HG03565 (cell line): Measurements from ENCODE around the gene ULK4.

Source experiments
- ATAC-seq: cut with Tn5 transposase; IDR thresholded peaks from one replicate; pipeline ENCODE4 v1.9.1; 2021; ENCODE audit warnings: mild to moderate bottlenecking, moderate library complexity; ENCODE audit not compliant: unreplicated experiment

Gene ULK4

DNA sequence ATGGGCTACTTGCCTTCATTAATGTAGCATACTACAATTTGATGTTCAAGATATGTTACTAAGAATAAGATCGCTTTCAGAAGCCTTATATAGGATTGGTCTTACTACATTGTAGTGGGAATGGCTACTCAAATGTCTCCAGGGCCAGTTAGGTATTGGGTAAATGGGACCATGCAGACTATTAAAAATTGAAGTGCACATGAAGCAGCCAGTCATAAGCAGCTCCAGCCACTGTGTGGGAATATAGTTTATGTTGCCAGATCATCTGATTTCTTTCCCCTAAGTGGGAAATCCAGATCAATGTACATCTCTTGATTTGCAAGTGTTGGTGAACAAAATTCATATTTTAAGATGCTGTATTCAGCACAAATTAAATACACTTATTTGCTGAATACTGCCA, 757.5 kb downstream of the ULK4 start:
- ATAC-seq: no peak

DNA sequence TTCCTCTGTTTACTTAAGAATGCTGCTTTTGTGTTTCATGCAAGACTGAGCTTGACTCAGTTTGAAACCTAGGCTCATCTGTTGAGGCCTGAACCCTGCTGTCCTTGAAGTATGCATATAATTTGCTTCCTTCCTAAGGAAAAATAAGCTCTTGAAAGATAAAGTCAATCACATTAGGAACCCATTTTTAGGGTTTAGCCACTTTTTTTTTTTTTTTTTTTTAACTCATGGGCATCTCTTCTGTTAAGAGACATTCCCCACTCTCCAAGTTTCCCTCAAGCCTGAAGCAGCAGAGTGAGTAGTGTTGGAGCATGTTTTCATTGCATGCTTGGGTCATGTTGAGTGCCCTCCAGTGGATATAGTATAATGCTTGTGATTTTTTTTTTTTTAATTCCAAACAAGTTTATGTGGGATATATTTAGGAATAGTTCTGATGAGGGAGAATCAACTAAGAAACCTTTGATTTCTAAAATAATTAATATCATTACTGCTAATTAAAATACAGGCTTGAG, 759.0 kb downstream of the ULK4 start:
- ATAC-seq: no peak

DNA sequence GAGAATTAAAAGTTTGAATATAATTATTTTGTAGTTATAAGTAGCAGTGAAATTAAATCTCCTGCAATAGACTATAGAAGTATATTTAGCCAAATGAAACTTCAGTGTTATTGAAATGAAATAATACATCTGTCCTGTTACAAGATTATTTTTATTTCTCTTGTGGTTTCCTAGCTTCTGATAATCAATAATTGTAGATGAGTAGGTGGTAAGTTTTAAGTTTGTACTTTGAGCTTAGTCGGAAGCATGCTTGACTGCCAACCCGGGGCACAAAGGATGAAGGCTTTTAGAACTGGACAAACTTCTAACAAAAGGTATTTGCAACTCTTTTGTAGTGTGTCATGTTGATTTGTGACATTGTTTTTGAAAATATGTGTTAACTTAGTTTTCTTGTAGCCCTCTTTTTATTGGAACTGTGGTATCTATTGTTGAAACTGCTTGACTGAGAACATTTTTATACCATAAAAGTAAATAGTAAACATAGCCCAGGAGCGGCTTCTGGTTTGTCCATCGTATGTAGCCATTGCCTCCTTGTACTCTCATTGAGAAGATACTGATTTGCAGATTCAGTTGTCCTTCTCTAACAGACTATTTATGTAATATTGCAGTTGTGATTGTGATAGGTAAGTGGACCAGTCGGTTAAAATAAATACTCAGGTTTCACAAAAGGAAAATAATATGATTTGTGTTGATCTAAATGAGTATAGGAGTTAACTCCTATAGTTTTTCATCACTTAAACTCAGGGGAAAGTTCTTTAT, 759.6 kb downstream of the ULK4 start:
- ATAC-seq: no peak

DNA sequence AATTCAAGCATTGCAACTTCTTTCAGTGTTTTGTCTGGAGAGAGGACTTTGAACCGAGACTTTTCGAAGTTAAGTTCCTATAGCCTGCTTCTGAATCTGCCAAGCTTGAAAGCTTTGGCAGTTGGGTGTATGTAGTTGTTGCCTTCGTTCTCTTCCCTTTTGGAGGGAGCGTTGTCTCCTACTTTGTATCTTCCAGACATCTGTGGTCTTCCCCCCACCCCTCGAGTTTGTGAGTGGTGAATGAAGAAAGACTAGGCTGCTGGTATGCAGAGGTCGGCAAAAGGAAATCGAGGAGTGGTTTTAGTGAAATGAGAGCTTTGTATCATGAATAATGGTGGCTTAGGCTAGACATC, 761.3 kb downstream of the ULK4 start:
- no peak for ATAC-seq

DNA sequence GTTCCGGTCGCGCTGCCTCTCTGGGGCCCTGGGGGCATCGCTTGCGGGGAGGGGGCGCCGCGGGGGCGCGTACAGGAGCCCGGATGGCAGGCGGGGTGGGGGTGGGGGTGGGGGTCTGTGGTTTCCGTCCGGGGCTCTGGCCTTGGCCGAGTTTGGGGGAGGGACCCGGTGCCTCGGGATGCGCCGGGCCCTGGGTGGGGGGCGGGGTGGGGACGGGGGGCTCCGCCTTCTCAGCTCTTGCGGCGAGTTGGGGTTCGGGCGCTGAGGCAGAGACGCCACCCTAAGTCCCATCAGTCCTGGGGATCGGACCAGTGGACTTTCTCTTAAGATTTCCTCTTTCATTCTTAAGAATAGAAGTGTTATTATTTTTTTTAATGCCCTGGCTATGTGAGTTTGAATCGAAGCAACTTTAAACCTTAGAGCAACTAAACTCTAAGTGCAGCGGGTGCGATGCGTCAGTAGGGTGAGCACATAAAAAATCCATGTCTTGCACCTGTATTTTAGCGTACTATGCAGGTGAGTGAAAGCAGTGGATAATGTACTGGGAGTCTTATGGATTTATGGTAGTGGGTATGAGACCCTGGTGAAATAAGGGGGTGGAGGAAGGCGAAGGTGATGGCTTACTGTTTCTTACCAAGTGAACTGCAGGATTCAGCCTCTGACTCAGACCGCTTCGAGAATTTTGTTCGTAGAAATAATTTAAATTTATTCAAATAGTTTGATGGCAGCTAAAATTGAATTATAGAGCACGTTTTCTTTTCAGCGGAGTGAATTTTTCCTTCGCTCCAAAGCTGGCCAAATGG, 761.8 kb downstream of the ULK4 start:
- ATAC-seq: no peak

DNA sequence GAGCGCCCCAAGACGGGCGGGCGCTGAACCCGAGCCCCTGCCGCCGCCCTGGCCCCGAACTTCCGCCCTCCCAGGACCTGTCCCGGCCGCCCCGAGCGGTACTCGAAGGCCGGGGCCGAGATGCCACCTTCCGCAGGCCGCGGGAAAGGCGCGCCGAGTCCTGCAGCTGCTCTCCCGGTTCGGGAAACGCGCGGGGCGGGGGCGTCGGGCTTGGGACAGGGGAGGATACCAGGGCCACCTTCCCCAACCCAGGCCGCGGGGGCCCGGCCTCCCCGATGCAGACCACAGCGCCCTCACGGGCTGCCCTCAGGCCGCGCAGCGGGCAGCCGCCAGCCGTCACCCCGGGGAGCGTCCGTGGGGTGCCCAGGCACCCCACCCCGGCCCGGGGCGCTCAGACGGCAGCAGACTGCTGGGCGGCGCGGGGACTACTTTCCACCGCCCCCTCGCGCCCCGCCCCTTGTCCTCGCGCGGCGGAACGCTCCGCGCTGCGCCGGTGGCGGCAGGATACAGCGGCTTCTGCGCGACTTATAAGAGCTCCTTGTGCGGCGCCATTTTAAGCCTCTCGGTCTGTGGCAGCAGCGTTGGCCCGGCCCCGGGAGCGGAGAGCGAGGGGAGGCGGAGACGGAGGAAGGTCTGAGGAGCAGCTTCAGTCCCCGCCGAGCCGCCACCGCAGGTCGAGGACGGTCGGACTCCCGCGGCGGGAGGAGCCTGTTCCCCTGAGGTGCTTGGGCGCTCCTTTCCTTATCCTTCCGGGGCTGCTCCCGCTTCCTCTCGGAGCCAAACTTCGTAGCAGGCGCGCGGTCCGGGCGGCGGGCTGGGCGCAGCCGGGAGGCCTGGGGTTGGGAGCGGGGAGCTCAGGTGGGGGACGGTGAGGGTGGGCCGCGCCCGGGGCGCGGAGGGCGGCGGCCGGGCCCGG, 762.7 kb downstream of the ULK4 start, which contains the start of gene CTNNB1:
Gene CTNNB1 (plus strand): TSS at position 556 of the 916 bp plus-strand sequence. CDS start 24,564 bp downstream, outside the sequence.
- ATAC-seq: peak; percentile 67

DNA sequence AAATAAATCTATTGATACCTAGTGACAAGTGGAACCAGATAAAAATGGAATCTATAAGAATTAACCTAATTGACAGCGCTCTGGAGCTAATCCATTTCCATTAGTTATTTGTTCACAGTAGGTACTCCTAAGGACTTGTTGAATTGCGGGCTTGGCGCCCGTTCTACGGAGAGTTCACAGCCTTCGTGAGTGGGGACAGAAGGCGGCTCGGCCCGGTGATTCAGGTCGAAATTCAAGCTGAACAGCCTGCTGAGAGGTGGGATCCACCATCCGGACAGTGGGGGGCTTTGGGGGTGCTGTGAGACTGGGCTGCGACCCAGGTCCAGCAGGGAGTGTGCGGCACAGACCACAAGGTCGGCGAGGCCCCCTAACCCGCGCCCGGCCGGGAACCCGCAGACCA, 763.4 kb downstream of the ULK4 start:
- ATAC-seq: no peak

DNA sequence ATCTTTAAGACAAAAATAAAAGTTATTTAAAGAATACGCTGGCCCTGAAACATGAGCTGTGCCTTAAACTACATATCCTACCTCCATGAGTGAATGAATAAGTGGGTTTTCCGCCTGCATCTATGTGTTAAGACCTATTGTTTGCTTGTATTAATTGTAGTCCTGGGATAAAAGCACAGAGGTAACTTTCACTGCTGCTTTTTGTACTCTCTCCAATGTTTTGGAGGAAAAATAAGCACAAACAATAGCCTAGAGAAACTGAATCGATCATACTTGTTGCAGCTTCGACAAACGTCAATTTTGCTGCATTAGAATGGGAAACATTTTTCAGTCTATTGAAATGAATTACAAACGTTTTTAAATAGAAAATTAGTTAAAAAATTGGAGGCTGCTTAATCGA, 763.9 kb downstream of the ULK4 start:
- no peak for ATAC-seq
